ENCODE measurements around the gene RMI2. TPM values are rescaled to one million over a fixed set of nuclear protein-coding genes. Genes with fewer than 3 reads are reported as not detected.

The RMI2 gene
- total and polyA plus RNA-seq, 2 experiments from 2014 or later = 15.7 to 45.3 TPM

- no peak overlapping the region for H3K27ac ChIP-seq
- no peak for DNase-seq (ENCODE audit: low read depth in 1 of 2, low spot score in 1 of 2)
- TF ChIP-seq CTCF (IDR thresholded peaks at IDR 0.05; ENCODE audit: low read depth, low read length) = no peak
- H3K4me1 ChIP-seq (ENCODE audit: low read depth) = no peaks in the 10 kb centered on the region
- no peaks in the 10 kb centered on the region for H3K9me3 ChIP-seq (ENCODE audit: low read depth)
- H3K27me3 ChIP-seq = no peaks in the 10 kb centered on the region
- no peaks in the 10 kb centered on the region for H3K36me3 ChIP-seq
- no peak overlapping the region for H3K4me3 ChIP-seq
These were observed 12.2 kb upstream of the RMI2 start for GRCh38 chr16:11333010-11333409.

GRCh38 chr16:11333702-11334101 lies 11.6 kb upstream of the RMI2 start:
- H3K4me3 ChIP-seq = no peak overlapping the region
- H3K27me3 ChIP-seq = no peaks in the 10 kb centered on the region
- no peaks in the 10 kb centered on the region for H3K4me1 ChIP-seq (ENCODE audit: low read depth)
- no peaks in the 10 kb centered on the region for H3K9me3 ChIP-seq (ENCODE audit: low read depth)
- no peak for DNase-seq (ENCODE audit: low read depth in 1 of 2, low spot score in 1 of 2)
- no peaks in the 10 kb centered on the region for H3K36me3 ChIP-seq
- no peak for TF ChIP-seq CTCF (IDR thresholded peaks at IDR 0.05; ENCODE audit: low read depth, low read length)
- H3K27ac ChIP-seq = no peak overlapping the region

GRCh38 chr16:11334831-11335404 lies 10.3 kb upstream of the RMI2 start:
- Histone ChIP-seq H3K27ac (no peak overlapping the region), H3K36me3 (no peaks in the 10 kb centered on the region), H3K27me3 (no peaks in the 10 kb centered on the region), H3K9me3 (ENCODE audit: low read depth) (no peaks in the 10 kb centered on the region), H3K4me1 (ENCODE audit: low read depth) (no peaks in the 10 kb centered on the region), H3K4me3 (no peak overlapping the region)
- no peak for DNase-seq (ENCODE audit: low read depth in 1 of 2, low spot score in 1 of 2)
- no peak for TF ChIP-seq CTCF (IDR thresholded peaks at IDR 0.05; ENCODE audit: low read depth, low read length)

GRCh38 chr16:11339075-11339474 lies 6.2 kb upstream of the RMI2 start:
- DNase-seq (ENCODE audit: low read depth in 1 of 2, low spot score in 1 of 2) = no peak
- H3K27me3 ChIP-seq = no peaks in the 10 kb centered on the region
- H3K9me3 ChIP-seq (ENCODE audit: low read depth) = no peaks in the 10 kb centered on the region
- H3K4me1 ChIP-seq (ENCODE audit: low read depth) = no peaks in the 10 kb centered on the region
- no peaks in the 10 kb centered on the region for H3K36me3 ChIP-seq
- TF ChIP-seq CTCF (IDR thresholded peaks at IDR 0.05; ENCODE audit: low read depth, low read length) = no peak
- no peak overlapping the region for H3K27ac ChIP-seq
- no peak overlapping the region for H3K4me3 ChIP-seq

GRCh38 chr16:11340710-11341109 lies 4.5 kb upstream of the RMI2 start:
- no peaks in the 10 kb centered on the region for H3K9me3 ChIP-seq (ENCODE audit: low read depth)
- no peaks in the 10 kb centered on the region for H3K36me3 ChIP-seq
- TF ChIP-seq CTCF (IDR thresholded peaks at IDR 0.05; ENCODE audit: low read depth, low read length) = no peak
- no peaks in the 10 kb centered on the region for H3K4me1 ChIP-seq (ENCODE audit: low read depth)
- H3K4me3 ChIP-seq = no peak overlapping the region
- no peak for DNase-seq (ENCODE audit: low read depth in 1 of 2, low spot score in 1 of 2)
- H3K27ac ChIP-seq = no peak overlapping the region
- H3K27me3 ChIP-seq = no peaks in the 10 kb centered on the region

- H3K36me3 ChIP-seq = no peaks in the 10 kb centered on the region
- no peaks in the 10 kb centered on the region for H3K4me1 ChIP-seq (ENCODE audit: low read depth)
- no peak overlapping the region for H3K4me3 ChIP-seq
- no peak for DNase-seq (ENCODE audit: low read depth in 1 of 2, low spot score in 1 of 2)
- no peaks in the 10 kb centered on the region for H3K9me3 ChIP-seq (ENCODE audit: low read depth)
- no peak for TF ChIP-seq CTCF (IDR thresholded peaks at IDR 0.05; ENCODE audit: low read depth, low read length)
- H3K27ac ChIP-seq = no peak overlapping the region
- H3K27me3 ChIP-seq = no peaks in the 10 kb centered on the region
These were observed 3.9 kb upstream of the RMI2 start for GRCh38 chr16:11341371-11341770.

All from cardiac muscle cell (in vitro differentiated cells and primary cell).